Measurements from ENCODE around the gene ZFP42.

Gene ZFP42

DNA sequence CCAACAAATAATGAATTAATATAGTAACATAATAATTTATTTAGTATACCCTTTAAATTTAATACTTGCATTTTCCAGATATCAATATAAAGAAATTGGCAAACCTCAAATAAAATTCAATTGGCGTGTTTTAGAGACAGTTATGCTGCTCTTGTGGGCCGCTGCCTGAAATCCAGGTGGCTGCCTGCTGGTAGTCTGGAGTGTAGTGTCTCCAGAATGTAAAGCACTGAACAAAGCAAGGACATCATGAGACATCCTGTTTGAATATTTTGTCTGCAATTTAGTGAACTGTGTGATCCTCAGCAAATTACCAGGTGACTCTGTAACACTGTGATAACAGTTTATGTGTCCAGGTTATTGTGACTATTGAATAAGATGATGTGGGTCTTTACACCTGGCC is 29.9 kb downstream of the ZFP42 start:
- peaks cover 6% of the 10 kb centered on the region for H3K9me3 ChIP-seq (ENCODE audit: insufficient read depth, low read length, severe bottlenecking)
- H4K20me1 ChIP-seq (ENCODE audit: insufficient read depth, low read length), result no peaks in the 10 kb centered on the region
- H3K4me1 ChIP-seq (ENCODE audit: insufficient read depth, low read length), result no peaks in the 10 kb centered on the region
- H3K27me3 ChIP-seq (ENCODE audit: insufficient read depth, low read length, poor library complexity), result no peaks in the 10 kb centered on the region
- no peak overlapping the region for H2AFZ ChIP-seq (ENCODE audit: low read depth, low read length)
- no peak overlapping the region for H3K4me3 ChIP-seq (ENCODE audit: low read depth in 1 of 2, low read length in 2 of 2)
- H3K36me3 ChIP-seq (ENCODE audit: insufficient read depth, low read length), result no peaks in the 10 kb centered on the region
- no peak overlapping the region for H3K27ac ChIP-seq (ENCODE audit: low read length)
- no peak for DNase-seq
- H3K4me2 ChIP-seq (ENCODE audit: insufficient read depth, low read length), result no peak overlapping the region
- H3K9ac ChIP-seq (ENCODE audit: low read depth, low read length), result no peak overlapping the region
- ATAC-seq (ENCODE audit: insufficient read depth, low read depth), result no peak
- H3K79me2 ChIP-seq (ENCODE audit: insufficient read depth, low read length), result no peaks in the 10 kb centered on the region
- TF ChIP-seq EZH2 (IDR thresholded peaks at IDR 0.05; ENCODE audit: borderline replicate concordance, low read depth, low read length, severe bottlenecking), result no peak
- TF ChIP-seq, protein P1, sequence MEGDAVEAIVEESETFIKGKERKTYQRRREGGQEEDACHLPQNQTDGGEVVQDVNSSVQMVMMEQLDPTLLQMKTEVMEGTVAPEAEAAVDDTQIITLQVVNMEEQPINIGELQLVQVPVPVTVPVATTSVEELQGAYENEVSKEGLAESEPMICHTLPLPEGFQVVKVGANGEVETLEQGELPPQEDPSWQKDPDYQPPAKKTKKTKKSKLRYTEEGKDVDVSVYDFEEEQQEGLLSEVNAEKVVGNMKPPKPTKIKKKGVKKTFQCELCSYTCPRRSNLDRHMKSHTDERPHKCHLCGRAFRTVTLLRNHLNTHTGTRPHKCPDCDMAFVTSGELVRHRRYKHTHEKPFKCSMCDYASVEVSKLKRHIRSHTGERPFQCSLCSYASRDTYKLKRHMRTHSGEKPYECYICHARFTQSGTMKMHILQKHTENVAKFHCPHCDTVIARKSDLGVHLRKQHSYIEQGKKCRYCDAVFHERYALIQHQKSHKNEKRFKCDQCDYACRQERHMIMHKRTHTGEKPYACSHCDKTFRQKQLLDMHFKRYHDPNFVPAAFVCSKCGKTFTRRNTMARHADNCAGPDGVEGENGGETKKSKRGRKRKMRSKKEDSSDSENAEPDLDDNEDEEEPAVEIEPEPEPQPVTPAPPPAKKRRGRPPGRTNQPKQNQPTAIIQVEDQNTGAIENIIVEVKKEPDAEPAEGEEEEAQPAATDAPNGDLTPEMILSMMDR (IDR thresholded peaks at IDR 0.05; ENCODE audit: borderline replicate concordance, extremely low read depth, low read length, poor library complexity, severe bottlenecking), result no peak

DNA sequence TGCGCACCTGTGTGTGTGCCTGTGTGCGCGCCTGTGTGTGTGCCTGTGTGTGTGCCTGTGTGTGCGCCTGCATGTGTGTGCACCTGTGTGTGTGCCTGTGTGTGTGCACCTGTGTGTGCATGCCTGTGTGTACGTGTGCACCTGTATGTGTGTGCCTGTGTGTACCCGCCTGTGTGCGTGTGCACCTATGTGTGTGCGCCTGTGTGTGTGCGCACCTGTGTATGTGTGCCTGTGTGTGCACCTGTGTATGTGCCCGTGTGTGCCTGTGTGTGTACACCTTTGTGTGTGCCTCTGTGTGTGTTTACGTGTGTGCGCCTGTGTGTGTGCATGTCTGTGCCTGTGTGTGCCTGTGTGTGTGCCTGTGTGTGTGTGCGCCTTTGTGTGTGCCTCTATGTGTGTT is 33.5 kb downstream of the ZFP42 start:
- DNase-seq, result no peak
- no peaks in the 10 kb centered on the region for H4K20me1 ChIP-seq (ENCODE audit: insufficient read depth, low read length)
- no peaks in the 10 kb centered on the region for H3K4me1 ChIP-seq (ENCODE audit: insufficient read depth, low read length)
- TF ChIP-seq EZH2 (IDR thresholded peaks at IDR 0.05; ENCODE audit: borderline replicate concordance, low read depth, low read length, severe bottlenecking), result no peak
- TF ChIP-seq, protein P1 (IDR thresholded peaks at IDR 0.05; ENCODE audit: borderline replicate concordance, extremely low read depth, low read length, poor library complexity, severe bottlenecking), result no peak
- H3K79me2 ChIP-seq (ENCODE audit: insufficient read depth, low read length), result no peaks in the 10 kb centered on the region
- ATAC-seq (ENCODE audit: insufficient read depth, low read depth), result no peak
- no peak overlapping the region for H3K4me2 ChIP-seq (ENCODE audit: insufficient read depth, low read length)
- peaks cover 6% of the 10 kb centered on the region for H3K9me3 ChIP-seq (ENCODE audit: insufficient read depth, low read length, severe bottlenecking)
- H2AFZ ChIP-seq (ENCODE audit: low read depth, low read length), result no peak overlapping the region
- no peak overlapping the region for H3K27ac ChIP-seq (ENCODE audit: low read length)
- no peak overlapping the region for H3K9ac ChIP-seq (ENCODE audit: low read depth, low read length)
- H3K4me3 ChIP-seq (ENCODE audit: low read depth in 1 of 2, low read length in 2 of 2), result no peak overlapping the region
- no peaks in the 10 kb centered on the region for H3K36me3 ChIP-seq (ENCODE audit: insufficient read depth, low read length)
- H3K27me3 ChIP-seq (ENCODE audit: insufficient read depth, low read length, poor library complexity), result no peaks in the 10 kb centered on the region

DNA sequence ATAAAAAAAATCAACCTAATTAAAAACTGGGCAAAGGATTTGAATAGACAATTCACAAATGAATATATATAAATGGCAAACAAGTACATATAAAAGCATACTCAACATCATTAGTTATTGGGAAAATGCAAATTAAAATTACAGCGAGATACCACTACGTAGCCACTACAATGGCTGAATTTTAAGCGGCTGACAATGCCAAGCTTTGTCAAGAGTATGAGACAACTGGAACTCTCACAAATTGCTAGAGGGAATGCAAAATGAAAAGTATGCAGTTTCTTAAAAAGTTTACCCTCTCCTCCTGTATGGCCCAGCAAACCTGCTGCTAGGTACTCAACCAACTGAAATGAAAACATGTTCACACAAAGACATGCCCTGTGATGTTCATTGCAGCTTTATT is 34.8 kb downstream of the ZFP42 start:
- H3K9ac ChIP-seq (ENCODE audit: low read depth, low read length), result no peak overlapping the region
- H4K20me1 ChIP-seq (ENCODE audit: insufficient read depth, low read length), result no peaks in the 10 kb centered on the region
- H3K36me3 ChIP-seq (ENCODE audit: insufficient read depth, low read length), result no peaks in the 10 kb centered on the region
- H3K4me3 ChIP-seq (ENCODE audit: low read depth in 1 of 2, low read length in 2 of 2), result no peak overlapping the region
- no peak overlapping the region for H3K27ac ChIP-seq (ENCODE audit: low read length)
- DNase-seq (no peak), ATAC-seq (ENCODE audit: insufficient read depth, low read depth) (no peak)
- H3K9me3 ChIP-seq (ENCODE audit: insufficient read depth, low read length, severe bottlenecking), result peaks cover 6% of the 10 kb centered on the region
- no peak overlapping the region for H3K4me2 ChIP-seq (ENCODE audit: insufficient read depth, low read length)
- H2AFZ ChIP-seq (ENCODE audit: low read depth, low read length), result no peak overlapping the region
- H3K79me2 ChIP-seq (ENCODE audit: insufficient read depth, low read length), result no peaks in the 10 kb centered on the region
- no peaks in the 10 kb centered on the region for H3K4me1 ChIP-seq (ENCODE audit: insufficient read depth, low read length)
- TF ChIP-seq, protein P1 (IDR thresholded peaks at IDR 0.05; ENCODE audit: borderline replicate concordance, extremely low read depth, low read length, poor library complexity, severe bottlenecking), result no peak
- TF ChIP-seq EZH2 (IDR thresholded peaks at IDR 0.05; ENCODE audit: borderline replicate concordance, low read depth, low read length, severe bottlenecking), result no peak
- no peaks in the 10 kb centered on the region for H3K27me3 ChIP-seq (ENCODE audit: insufficient read depth, low read length, poor library complexity)

DNA sequence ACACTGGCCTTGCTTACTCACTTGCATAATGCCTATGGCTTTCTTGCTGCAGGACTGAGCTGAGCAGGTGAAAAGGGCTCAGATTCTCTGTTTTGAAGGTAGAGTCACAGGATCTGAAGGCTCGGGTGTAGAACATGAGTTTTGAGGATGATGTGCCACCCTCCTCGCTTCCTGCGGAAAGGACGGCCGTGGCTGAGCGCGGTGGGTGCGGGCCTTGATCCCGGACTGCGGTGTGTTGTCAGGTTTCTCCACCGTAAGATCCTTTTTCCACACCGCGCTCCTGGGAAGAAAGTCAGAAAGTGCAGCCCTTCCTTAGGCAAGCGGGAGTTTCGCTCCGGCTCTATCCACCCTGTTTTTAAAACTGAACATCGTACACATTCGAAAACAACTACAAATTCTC is 36.2 kb downstream of the ZFP42 start:
- no peaks in the 10 kb centered on the region for H3K79me2 ChIP-seq (ENCODE audit: insufficient read depth, low read length)
- H3K4me2 ChIP-seq (ENCODE audit: insufficient read depth, low read length), result no peak overlapping the region
- no peaks in the 10 kb centered on the region for H3K27me3 ChIP-seq (ENCODE audit: insufficient read depth, low read length, poor library complexity)
- H3K4me3 ChIP-seq (ENCODE audit: low read depth in 1 of 2, low read length in 2 of 2), result no peak overlapping the region
- no peak for ATAC-seq (ENCODE audit: insufficient read depth, low read depth)
- no peak for TF ChIP-seq EZH2 (IDR thresholded peaks at IDR 0.05; ENCODE audit: borderline replicate concordance, low read depth, low read length, severe bottlenecking)
- TF ChIP-seq, protein P1 (IDR thresholded peaks at IDR 0.05; ENCODE audit: borderline replicate concordance, extremely low read depth, low read length, poor library complexity, severe bottlenecking), result no peak
- no peaks in the 10 kb centered on the region for H4K20me1 ChIP-seq (ENCODE audit: insufficient read depth, low read length)
- no peaks in the 10 kb centered on the region for H3K36me3 ChIP-seq (ENCODE audit: insufficient read depth, low read length)
- no peak for DNase-seq
- H3K9ac ChIP-seq (ENCODE audit: low read depth, low read length), result no peak overlapping the region
- no peaks in the 10 kb centered on the region for H3K4me1 ChIP-seq (ENCODE audit: insufficient read depth, low read length)
- peaks cover 6% of the 10 kb centered on the region for H3K9me3 ChIP-seq (ENCODE audit: insufficient read depth, low read length, severe bottlenecking)
- H2AFZ ChIP-seq (ENCODE audit: low read depth, low read length), result no peak overlapping the region
- no peak overlapping the region for H3K27ac ChIP-seq (ENCODE audit: low read length)
